Activated CD4-positive, alpha-beta T cell treated with anti-CD3 and anti-CD28 coated beads, Interleukin-2, amount 10 ng/mL, durations not matched to agents 24 days and 14 days (primary cell): ENCODE measurements around the gene ROR2. TPM values are rescaled to one million over a fixed set of nuclear protein-coding genes. Genes with fewer than 3 reads are reported as not detected.

ENCODE experiments used
- DNase-seq: peaks from one replicate; pipeline ENCODE4 v3.0.0; 2022
- H3K27ac Mint-ChIP-seq: one replicate; pipeline ENCODE4 v1.8.0; 2022; ENCODE audit warnings: mild to moderate bottlenecking, mixed read lengths
- H3K27me3 Mint-ChIP-seq: one replicate; pipeline ENCODE4 v1.8.0; 2022; ENCODE audit warnings: mixed read lengths
- H3K36me3 Mint-ChIP-seq: one replicate; pipeline ENCODE4 v1.8.0; 2022; ENCODE audit warnings: low read depth, mild to moderate bottlenecking, mixed read lengths
- H3K4me1 Mint-ChIP-seq: one replicate; pipeline ENCODE4 v1.8.0; 2021; ENCODE audit warnings: mixed read lengths
- H3K4me3 Mint-ChIP-seq: one replicate; pipeline ENCODE4 v1.8.0; 2022; ENCODE audit warnings: mild to moderate bottlenecking, moderate library complexity, mixed read lengths
- H3K9me3 Mint-ChIP-seq: one replicate; pipeline ENCODE4 v1.8.0; 2021; ENCODE audit warnings: mixed read lengths
- intact Hi-C: fragments of 100-400 bp; cut with micrococcal nuclease; formaldehyde crosslinking; loops from one replicate; pipeline ENCODE4 v1.15.1; 2023
- total RNA-seq: library from RNA; stranded (reverse); gene quantifications from 2 replicates; pipeline ENCODE4 v1.2.3, GENCODE V29; 2022

ROR2 gene
- total RNA-seq, 1 donor from 2014 or later = 0.40 TPM

DNA sequence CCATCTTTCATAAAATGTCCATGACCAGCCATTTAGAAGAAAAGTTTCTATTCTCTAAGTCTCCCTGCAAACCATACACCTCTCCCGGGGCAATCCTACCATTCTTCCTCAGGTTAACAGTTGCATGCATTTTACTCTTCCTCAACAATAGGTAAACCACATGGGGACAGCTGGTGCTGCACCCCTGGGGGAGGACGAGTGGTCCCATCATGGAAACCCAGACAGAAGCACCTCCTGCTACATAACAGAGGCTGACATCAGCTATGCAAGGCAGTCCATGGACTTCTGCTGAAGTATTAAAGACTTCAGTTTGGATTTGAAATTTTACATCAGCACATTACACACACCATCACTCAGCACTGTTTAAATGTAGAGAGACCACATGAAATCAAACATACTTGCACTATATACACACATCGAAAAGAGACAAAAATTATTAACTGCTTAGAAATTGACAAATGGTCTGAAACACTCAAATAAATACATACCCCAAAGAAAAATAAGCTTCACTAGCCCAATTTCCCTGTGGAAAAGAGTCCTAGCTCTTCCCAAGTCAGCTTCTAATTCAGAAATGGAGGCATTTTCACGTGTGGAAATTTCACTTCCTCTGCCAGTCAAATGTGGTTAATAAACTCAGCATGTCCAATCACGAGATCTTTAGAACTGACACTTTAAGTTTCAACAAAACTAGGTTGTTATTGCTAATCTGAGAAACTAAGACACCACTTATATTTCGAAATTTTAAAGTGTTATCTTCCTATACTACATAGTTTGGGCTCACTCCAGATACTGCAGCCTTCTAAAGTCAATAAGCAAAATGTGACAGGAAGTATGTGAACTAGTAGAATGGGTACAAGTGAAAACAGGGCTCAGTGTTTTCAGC is 173.4 kb downstream of the ROR2 start:
- H3K9me3 Mint-ChIP-seq = no peaks in the 10 kb centered on the region
- intact Hi-C loops = loop anchor here (10.0 kb wide), 1 partner anchor 108 kb away; no protein-coding TSS in a partner anchor

DNA sequence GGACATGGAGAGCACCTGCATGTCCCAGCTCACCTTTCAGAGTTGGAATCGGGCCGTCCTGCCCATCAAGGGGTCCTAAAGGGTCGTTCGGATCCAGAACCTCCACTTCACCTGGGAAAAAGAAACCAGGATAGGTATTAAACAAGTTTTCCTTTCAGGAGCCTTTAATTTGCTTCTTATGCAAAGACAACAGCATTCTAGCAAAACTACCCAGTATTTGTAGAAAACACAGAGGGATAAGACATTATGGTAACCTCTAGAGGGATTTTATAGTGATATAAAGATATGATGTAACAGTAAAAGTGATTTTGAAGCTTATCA is 174.4 kb downstream of the ROR2 start:
- intact Hi-C loops = loop anchor here (1.0 to 10.0 kb wide), 2 partner anchors 109 to 175 kb away; partner anchors contain the start of gene ROR2
- no peak overlapping the region for H3K27ac Mint-ChIP-seq
- peaks cover 25% of the 10 kb centered on the region for H3K27me3 Mint-ChIP-seq
- DNase-seq = no peak
- no peaks in the 10 kb centered on the region for H3K36me3 Mint-ChIP-seq
- no peaks in the 10 kb centered on the region for H3K9me3 Mint-ChIP-seq
- H3K4me3 Mint-ChIP-seq = no peak overlapping the region
- H3K4me1 Mint-ChIP-seq = peaks cover 2% of the 10 kb centered on the region

More for the DNA sequence above, 173.4 kb downstream of the ROR2 start:
- Mint-ChIP-seq H3K27ac (no peak overlapping the region), H3K4me3 (no peak overlapping the region), H3K36me3 (no peaks in the 10 kb centered on the region), H3K27me3 (peaks cover 27% of the 10 kb centered on the region), H3K4me1 (peaks cover 2% of the 10 kb centered on the region)
- DNase-seq = no peak

DNA sequence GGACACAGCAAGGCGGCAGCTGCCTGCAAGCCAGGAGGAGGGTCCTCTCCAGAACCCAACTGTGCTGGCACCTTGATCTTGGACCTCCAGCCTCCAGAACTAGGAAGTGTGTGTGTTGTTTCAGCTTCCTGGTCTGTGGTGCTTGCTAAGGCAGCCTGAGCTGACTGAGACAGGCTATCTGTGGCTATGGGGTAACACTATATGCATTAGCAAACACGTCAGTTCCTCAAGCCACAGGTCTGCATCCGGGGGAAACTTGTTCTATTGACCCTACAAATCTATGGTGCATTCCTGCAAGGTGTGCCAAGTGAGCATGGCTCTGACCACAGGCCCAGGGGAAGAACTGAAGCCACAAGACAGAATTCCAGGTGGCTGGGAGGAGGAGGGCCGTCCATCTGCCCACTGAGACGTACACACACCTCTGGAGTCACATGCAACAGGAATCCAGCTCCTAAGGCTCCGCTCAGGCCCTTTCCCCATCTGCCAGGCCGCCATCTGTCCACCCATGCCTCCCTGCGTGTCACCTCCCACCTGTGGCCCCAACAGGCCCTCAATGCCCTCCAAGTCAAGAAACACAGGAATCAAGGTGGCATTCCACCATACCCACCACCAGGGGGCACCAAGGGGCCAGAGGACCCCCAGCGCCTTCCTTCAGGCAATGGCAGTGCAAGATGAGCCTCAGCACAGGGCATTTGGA is 174.9 kb downstream of the ROR2 start:
- intact Hi-C loops = loop anchor here (1.0 to 10.0 kb wide), 2 partner anchors 110 to 175 kb away; partner anchors contain the start of gene ROR2
- Mint-ChIP-seq H3K27ac (no peak overlapping the region), H3K9me3 (no peaks in the 10 kb centered on the region), H3K4me3 (no peak overlapping the region), H3K36me3 (no peaks in the 10 kb centered on the region), H3K27me3 (peaks cover 25% of the 10 kb centered on the region), H3K4me1 (peaks cover 2% of the 10 kb centered on the region)
- DNase-seq = peak; percentile 89

DNA sequence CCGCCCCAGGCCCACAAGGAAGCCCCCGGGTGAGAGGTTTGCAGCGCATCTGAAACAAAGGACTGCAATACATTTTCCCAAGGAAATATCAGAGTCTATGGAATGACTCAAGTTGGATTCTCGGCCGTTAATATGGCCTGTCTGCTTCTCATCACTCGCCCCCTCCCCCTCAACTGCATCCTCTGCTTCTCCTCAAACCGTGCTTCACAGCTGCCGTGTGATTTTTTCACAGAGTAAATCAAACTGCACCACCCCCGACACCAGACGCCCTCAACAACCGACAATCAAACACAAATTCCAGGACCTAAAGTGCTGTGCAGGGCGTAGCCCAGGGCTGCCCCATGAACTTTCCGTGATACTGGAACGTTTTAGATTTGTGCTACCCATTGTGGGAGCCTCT is 176.9 kb downstream of the ROR2 start:
- no peaks in the 10 kb centered on the region for H3K9me3 Mint-ChIP-seq
- H3K4me3 Mint-ChIP-seq = no peak overlapping the region
- H3K27me3 Mint-ChIP-seq = peaks cover 23% of the 10 kb centered on the region
- no peak overlapping the region for H3K27ac Mint-ChIP-seq
- H3K36me3 Mint-ChIP-seq = no peaks in the 10 kb centered on the region
- peaks cover 2% of the 10 kb centered on the region for H3K4me1 Mint-ChIP-seq
- DNase-seq = no peak
- intact Hi-C loops = loop anchor here (10.0 kb wide), 1 partner anchor 112 kb away; no protein-coding TSS in a partner anchor

DNA sequence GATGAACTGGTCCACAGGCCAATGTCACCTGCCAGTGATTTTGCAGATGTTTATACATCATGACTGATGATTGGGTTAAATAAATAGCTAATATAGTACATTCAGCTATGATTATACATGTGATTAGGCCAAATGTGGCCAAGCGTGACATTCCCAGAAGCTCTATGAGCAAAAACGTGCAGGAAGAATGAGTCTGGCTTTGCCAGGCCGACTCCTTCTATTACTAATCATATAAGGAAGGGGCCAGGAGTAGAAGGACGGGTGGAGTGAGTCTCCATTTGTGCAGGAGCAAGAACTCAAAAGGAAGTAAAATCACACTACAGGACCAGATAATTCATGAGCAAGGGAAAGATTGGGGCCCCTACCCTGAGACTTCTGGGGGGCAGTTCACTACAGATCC is 178.2 kb downstream of the ROR2 start:
- Mint-ChIP-seq H3K27me3 (peaks cover 18% of the 10 kb centered on the region), H3K4me1 (peaks cover 2% of the 10 kb centered on the region), H3K4me3 (no peak overlapping the region), H3K36me3 (no peaks in the 10 kb centered on the region), H3K27ac (no peak overlapping the region), H3K9me3 (no peaks in the 10 kb centered on the region)
- no peak for DNase-seq
- intact Hi-C loops = loop anchor here (10.0 kb wide), 1 partner anchor 113 kb away; no protein-coding TSS in a partner anchor

DNA sequence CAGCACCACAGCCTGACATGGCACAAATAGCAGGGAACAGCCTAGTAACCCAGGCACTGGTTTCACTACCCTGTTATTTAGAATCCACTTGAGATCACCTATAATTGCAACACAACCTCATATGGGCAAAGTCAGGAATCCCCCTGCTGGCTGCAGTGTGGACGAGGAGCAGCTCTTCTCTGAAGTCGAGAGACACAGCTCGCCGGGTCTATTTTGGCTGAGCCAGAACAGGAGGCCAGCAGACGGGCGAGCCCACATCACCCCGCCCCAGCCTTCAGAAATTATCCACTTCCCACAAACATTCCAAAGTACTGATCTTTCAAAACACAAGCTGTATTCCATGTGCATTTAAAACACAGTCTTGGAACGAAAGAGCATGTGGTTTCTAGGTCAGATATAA is 179.0 kb downstream of the ROR2 start:
- H3K36me3 Mint-ChIP-seq = no peaks in the 10 kb centered on the region
- no peaks in the 10 kb centered on the region for H3K9me3 Mint-ChIP-seq
- H3K4me1 Mint-ChIP-seq = no peaks in the 10 kb centered on the region
- H3K27me3 Mint-ChIP-seq = peaks cover 19% of the 10 kb centered on the region
- intact Hi-C loops = loop anchor here (10.0 kb wide), 1 partner anchor 114 kb away; no protein-coding TSS in a partner anchor
- H3K27ac Mint-ChIP-seq = no peak overlapping the region
- no peak overlapping the region for H3K4me3 Mint-ChIP-seq
- DNase-seq = no peak

DNA sequence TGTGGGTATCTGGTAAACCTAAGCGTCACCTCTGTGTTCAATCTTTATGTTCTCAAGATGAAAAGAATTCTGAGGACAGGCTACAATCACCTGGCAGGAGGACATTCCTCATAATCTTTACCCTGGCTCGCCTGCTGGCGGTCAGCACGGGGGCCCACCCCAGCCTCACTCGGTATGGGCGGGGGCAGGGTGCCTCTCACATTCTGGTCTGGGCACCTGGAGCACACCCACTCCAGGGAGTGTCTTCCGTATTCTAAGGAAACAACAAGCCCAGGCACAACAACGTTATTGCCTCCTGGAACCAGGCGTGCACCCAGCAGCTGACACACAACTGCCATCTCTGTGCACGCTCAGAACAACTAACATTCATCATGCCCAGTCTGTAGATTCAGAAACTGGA is 179.8 kb downstream of the ROR2 start:
- Mint-ChIP-seq H3K36me3 (no peaks in the 10 kb centered on the region), H3K4me3 (no peak overlapping the region), H3K4me1 (no peaks in the 10 kb centered on the region), H3K9me3 (no peaks in the 10 kb centered on the region), H3K27me3 (peaks cover 16% of the 10 kb centered on the region), H3K27ac (no peak overlapping the region)
- no peak for DNase-seq
- intact Hi-C loops = loop anchor here (10.0 kb wide), 1 partner anchor 115 kb away; no protein-coding TSS in a partner anchor

DNA sequence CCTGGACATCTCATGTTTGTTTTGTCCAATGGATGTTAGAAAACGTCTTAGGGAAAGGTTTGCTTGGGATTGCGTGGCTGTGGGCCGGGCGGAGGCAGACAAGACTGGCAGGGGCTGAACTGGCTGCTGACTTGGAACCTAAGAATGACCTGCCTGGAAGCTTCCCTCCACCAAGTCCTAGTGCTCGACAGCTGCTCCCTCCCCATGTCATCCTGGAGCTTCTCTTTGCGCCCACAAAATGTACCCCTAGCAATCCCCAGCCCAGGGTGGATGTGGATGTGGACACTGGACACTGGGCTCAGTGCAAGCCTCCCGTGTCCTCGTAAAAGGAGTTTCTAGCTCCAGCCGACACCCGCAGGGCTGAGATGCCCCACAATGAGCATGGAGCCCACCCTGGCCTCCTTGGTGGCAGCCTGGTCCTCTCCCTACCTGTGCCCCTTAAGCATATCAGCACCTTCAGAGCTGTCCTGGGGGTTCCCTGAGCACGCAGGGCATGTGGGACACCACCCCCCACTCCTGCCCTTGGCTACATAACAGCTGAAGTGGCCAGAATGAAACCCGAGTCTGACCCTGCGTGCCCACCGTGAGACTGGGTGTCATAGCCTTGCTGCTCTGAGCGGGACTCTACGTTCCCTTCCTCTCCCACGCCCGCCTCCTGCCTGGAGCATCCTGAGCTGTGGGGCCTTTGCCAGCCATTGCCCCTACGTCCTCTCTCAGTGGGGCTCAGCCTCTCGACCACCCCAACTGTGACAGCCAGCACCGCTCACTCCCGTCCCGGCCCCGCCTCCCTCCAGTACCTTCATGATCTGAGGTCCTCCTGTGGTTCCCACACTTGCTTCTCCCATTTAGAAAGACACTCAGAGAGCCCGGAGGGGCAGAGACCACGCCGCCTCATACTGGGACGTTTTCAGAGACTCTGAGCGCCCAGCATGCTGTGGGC is 180.8 kb downstream of the ROR2 start:
- Mint-ChIP-seq H3K36me3 (no peaks in the 10 kb centered on the region), H3K27me3 (peaks cover 23% of the 10 kb centered on the region), H3K9me3 (no peaks in the 10 kb centered on the region), H3K27ac (no peak overlapping the region), H3K4me3 (no peak overlapping the region), H3K4me1 (no peaks in the 10 kb centered on the region)
- DNase-seq = no peak
- intact Hi-C loops = no loop called here

DNA sequence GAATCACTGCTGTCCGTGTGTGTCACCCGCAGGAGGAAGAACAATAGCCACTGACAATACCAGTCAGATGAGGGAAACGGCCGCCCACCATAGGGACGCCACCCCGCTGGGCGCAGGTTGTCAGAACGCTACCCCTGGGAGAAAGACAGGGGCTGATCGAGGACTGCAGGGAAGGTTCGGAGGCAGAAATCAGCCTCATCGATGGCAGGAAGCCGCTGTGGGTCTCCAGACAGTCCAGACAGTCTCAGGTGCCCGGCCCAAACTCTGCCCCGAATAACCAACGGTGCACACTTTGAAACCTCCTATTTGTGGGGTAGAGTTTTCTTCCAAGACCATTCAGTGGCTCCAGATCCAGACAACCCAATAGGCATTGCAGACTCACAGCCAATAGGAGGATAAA is 181.5 kb downstream of the ROR2 start:
- Mint-ChIP-seq H3K36me3 (no peaks in the 10 kb centered on the region), H3K27ac (no peak overlapping the region), H3K27me3 (peaks cover 25% of the 10 kb centered on the region), H3K4me3 (no peak overlapping the region), H3K9me3 (no peaks in the 10 kb centered on the region), H3K4me1 (no peaks in the 10 kb centered on the region)
- DNase-seq = no peak
- intact Hi-C loops = no loop called here

DNA sequence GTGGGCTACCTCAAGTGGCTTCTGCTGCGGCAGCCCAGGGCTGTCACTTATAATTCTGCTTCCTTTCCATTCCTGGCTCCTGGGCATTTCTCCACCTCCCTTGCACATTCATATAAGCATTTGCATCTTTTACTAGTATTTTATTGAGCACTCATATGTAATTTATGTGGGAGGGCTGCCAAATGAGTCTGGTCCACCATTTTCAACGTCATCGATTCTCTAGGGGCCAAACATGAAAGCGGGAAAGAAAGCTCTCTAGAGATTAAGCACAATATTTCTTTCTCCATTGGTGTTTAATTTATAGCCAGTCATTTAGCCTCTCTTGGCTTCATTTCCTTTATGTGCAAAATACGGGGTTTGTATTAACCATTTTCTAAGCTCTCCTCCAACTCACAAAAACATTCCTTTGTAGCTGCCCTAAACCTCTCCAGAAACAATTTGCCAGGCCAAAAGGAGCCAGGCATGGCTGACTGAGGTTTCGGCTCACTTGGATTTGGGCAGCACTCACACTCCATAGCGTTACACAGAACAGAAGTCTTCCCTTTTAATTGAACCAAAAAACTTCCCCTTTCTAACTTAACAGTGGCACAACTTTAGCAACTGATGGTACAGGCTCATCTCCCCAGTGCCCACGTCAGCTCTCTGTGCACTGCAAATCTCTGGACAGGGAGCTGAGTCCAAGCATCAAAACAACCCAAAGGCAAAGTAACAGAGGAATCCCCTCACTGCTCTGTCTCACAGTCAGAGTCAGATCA is 183.5 kb downstream of the ROR2 start:
- Mint-ChIP-seq H3K4me3 (no peak overlapping the region), H3K9me3 (no peaks in the 10 kb centered on the region), H3K36me3 (no peaks in the 10 kb centered on the region), H3K27me3 (peaks cover 37% of the 10 kb centered on the region), H3K4me1 (no peaks in the 10 kb centered on the region), H3K27ac (no peak overlapping the region)
- DNase-seq = no peak
- intact Hi-C loops = no loop called here

DNA sequence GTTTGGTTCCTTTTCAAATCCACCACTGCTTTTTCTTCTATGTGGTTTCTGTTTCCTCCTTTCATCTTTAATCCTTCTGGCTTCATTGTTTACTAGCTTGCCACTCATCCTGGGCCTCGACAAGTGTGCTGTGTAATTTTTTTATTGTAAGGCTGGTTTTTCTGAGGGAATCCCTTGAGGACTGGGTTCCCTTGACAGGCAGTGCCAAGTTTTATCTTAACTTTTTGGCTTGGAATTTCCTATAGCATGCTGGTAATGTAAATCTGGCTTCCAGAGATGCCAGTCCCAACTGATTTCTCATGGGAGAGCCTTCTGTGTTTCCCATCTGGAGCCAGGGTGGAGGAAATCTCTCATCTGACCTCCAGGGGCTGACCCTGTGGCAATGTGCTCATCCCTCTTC is 184.7 kb downstream of the ROR2 start:
- intact Hi-C loops = no loop called here
- H3K4me3 Mint-ChIP-seq = no peak overlapping the region
- H3K4me1 Mint-ChIP-seq = no peaks in the 10 kb centered on the region
- H3K27me3 Mint-ChIP-seq = peaks cover 37% of the 10 kb centered on the region
- no peak overlapping the region for H3K27ac Mint-ChIP-seq
- H3K36me3 Mint-ChIP-seq = no peaks in the 10 kb centered on the region
- no peak for DNase-seq
- no peaks in the 10 kb centered on the region for H3K9me3 Mint-ChIP-seq

DNA sequence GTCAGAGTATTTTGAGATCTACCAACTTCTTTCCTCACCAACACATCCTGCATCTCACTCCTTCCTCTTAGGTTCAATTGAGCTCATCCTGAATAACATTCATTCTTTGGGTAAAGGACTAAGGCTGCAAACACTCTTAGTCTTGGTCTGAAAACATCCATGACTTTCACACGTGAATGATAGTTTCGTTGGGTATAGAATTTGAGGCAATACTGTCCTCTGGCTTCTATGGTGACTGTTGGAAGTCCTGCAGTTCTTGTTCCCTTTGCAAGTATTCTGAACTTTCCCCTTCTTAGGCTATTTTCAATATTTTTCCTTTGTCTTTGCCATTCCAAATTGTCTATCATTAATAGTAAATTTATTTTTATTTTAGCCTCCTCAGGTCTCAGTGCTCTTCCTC is 185.4 kb downstream of the ROR2 start:
- no peak for DNase-seq
- Mint-ChIP-seq H3K27me3 (peaks cover 37% of the 10 kb centered on the region), H3K4me1 (no peaks in the 10 kb centered on the region), H3K27ac (no peak overlapping the region), H3K4me3 (no peak overlapping the region), H3K9me3 (no peaks in the 10 kb centered on the region), H3K36me3 (no peaks in the 10 kb centered on the region)
- intact Hi-C loops = no loop called here

DNA sequence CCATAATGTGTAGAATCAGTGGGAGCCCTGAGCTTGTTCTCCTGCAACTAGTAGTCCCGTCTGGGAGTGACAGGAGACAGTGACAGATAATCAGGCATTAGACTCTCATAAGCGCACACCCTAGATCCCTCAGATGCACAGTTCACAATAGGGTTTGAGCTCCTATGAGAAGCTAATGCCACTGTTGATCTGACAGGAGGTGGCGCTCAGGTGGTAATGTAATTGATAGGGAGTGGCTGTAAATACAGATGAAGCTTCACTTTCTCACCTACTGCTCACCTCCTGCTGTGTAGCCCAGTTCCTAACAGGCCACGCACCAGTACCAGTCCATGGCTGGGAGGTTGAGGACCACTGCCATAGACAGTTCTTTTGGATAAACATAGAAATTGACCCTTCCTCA is 188.7 kb downstream of the ROR2 start:
- no peaks in the 10 kb centered on the region for H3K36me3 Mint-ChIP-seq
- no peaks in the 10 kb centered on the region for H3K9me3 Mint-ChIP-seq
- no peaks in the 10 kb centered on the region for H3K4me1 Mint-ChIP-seq
- intact Hi-C loops = no loop called here
- DNase-seq = no peak
- H3K4me3 Mint-ChIP-seq = no peak overlapping the region
- peaks cover 34% of the 10 kb centered on the region for H3K27me3 Mint-ChIP-seq
- H3K27ac Mint-ChIP-seq = no peak overlapping the region
